Hematopoietic multipotent progenitor cell treated with erythropoietin and hydrocortisone succinate and interleukin-3 and kit ligand, for 6 days (in vitro differentiated cells): Measurements from ENCODE around the gene GOLGA6L6.
"Not testable (repeated sequence)": the region's sequence is repeated elsewhere in the genome, so short reads cannot be mapped to it uniquely, and the experiment has no call there.

Experiments used
- DNase-seq: peaks from one replicate; pipeline ENCODE4 v3.0.0-alpha.2; 2015

The GOLGA6L6 gene, protein sequence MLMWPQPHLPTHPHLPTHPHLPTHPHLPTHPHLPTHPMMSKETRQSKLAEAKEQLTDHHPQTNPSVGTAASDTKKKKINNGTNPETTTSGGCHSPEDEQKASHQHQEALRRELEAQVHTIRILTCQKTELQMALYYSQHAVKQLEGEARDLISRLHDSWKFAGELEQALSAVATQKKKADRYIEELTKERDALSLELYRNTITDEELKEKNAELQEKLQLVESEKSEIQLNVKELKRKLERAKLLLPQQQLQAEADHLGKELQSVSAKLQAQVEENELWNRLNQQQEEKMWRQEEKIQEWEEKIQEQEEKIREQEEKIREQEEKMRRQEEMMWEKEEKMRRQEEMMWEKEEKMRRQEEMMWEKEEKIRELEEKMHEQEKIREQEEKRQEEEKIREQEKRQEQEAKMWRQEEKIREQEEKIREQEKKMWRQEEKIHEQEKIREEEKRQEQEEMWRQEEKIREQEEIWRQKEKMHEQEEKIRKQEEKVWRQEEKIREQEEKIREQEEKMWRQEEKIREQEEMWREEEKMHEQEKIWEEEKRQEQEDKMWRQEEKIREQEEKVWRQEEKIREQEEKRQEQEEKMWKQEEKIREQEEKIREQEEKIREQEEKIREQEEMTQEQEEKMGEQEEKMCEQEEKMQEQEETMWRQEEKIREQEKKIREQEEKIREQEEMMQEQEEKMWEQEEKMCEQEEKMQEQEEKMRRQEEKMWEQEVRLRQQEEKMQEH

DNA sequence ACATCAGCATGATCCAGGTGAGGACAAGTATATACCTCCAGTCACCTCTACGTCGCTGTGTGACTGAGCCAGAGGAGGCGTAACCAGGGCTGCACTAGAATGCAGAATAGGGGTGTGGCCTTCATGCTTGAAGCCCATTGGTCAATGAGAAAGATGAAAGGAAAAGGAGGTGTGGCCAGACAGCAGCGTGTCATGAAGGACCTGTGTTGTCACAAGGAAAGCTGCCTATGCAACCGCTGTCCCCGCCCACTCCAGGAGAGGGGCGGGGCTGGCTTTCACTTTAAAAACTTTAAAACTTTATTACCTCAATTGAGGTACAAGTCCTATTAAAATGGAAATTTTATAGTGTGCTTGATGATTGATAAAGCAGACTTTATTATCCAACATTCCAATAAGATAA is at the start of gene GOLGA6L6:
Gene GOLGA6L6, minus strand, starts transcription at position 101 of the 400 bp plus-strand sequence. Its CDS starts 91 bp downstream, at position 10.
- DNase-seq: not testable (repeated sequence)

- not testable (repeated sequence) for DNase-seq
Measured at GRCh38 chr15:20590069-20590468, 48.5 kb upstream of the GOLGA6L6 start.

DNA sequence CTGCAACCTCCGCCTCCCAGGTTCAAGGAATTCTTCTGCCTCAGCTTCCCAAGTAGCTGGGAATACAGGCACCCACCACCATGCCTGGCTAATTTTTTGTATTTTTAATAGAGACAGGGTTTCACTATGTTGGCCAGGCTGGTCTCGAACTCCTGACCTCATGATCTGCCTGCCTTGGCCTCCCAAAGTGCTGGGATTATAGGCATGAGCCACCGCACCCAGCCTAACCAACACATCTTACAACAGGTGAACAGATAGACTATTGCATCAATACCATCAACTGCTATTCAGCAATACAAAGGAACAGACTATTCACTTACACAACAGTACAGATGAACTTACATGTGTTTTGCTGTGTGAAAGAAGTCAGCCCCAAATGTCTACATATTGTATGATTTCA is 45.2 kb upstream of the GOLGA6L6 start:
- DNase-seq: not testable (repeated sequence)

GRCh38 chr15:20582726-20583115 is 41.1 kb upstream of the GOLGA6L6 start:
- DNase-seq: not testable (repeated sequence)

DNA sequence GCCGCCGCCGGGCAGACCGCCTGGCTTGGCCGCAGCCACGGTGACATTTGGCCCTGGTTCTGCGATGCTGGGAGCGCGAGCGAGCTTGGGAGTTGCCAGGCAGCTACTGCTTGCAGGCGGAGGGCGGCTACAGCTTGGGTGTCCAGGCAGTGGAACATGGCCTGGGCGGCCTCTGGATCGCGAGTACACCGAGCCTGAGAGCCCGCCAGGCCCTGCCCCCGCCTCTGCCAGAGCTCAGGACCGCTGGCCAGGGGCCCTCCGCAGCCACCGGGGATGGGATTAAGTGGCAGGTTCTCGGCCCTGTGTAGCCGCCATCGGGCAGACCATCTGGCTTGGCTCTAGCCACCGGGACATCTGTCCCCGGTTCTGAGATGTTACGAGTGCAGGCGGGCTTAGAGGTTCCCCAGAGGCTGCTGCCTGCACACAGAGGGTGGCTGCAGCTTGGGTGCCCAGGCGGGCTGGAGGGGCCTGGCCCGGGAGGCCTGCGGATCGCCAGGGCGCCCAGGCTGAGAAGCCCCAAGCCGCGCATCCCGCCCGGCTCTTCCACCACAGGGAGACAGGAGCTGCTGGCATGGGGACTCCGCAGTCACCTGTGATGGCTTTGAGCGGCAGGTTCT is 40.6 kb upstream of the GOLGA6L6 start:
- DNase-seq: not testable (repeated sequence)

DNA sequence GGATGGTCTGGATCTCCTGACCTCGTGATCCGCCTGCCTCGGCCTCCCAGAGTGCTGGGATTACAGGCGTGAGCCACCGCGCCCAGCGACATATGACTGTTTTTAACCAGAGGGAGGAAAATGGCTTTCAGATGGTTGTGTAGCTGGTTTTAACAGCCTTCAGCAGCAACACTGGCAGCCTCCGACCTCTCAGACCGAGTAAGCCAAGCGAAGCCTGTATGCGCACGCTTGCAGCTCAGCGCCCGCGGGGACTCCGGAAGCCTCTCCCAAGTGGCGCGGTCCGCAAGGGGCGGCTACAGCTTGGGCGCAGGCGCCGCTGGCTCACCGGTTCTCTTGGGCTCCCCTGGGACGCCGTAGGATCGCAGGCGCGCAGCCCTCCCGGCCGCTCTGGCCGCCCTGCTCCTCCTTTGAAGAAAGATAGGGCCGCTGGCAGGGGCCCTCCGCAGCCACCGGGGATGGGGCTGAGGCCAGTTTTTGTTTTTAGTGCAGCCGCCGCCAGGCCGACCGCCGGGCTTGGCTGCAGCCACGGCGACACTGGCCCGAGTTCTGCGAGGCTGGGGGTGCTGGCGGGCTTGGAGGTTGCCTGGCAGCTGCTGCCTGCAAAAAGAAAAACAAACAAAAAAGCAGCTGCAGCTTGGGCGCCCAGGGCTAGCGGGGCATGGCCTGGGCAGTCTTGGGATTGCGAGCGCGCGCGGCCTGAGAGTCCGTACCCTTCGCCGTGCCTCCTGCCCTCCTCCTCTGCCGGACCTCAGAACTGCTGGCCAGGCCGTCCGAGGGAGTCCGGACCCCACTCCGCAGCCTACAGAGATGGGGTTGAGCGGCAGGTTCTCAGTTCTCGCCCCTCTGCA is 39.9 kb upstream of the GOLGA6L6 start:
- not testable (repeated sequence) for DNase-seq

GRCh38 chr15:20579662-20580061 is 38.1 kb upstream of the GOLGA6L6 start:
- not testable (repeated sequence) for DNase-seq

- DNase-seq: not testable (repeated sequence)
Measured at GRCh38 chr15:20551289-20551688, 9.7 kb upstream of the GOLGA6L6 start.

DNA sequence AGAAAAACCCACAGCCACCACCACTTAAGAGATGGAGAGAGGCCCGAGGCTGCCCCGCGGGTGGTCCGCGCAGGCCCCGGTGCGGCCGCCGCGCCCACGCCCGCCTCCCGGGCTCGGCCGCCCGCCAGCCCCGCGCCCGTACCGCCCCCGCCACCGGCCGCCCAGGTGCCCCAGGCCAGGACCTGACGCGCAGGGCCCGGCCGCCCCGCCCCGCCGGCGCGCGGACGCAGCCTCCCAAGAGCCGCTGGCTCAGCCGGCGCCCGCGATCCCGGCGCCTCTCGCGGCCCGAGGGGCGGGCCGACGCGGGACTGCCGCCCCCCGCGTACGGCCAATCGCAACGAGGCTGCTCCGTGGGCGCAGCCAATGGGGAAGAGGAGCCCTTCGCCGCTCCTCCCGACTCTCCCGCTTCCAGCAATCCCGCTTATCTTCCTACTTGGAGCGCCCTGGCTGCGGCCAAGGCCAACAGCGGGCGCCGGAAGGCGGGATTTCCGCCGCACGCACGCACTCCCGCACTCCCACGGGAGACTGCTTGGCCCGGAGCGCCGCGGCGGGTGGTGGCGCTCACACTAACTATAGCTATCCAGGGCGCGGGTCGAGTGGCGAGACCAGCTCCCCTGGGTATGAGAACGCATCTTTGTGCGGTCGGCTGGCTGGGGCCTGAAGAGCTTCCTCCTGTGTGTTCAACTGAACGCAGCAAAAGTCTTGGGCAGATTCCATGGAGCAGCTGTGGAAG is 35.5 kb downstream of the GOLGA6L6 start:
- not testable (repeated sequence) for DNase-seq

DNA sequence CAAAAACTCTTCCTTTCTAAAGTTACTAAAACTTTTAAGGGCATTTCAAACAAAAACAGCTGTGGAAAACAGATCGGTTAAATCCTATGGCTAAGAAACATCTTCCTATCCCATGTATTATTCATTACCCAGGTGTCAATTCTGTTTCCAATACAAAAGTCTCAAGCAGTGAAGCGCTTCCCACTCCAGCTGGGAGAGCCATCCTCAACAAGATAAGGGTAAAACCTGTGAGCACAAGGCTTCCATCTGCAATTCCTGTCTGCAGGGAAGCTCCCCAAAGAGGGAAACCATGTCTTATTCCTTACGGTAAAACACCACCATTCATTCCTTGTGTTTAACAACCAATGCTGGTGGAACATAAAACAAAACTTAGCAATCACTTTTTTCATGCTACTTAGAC is 38.8 kb downstream of the GOLGA6L6 start:
- not testable (repeated sequence) for DNase-seq

DNA sequence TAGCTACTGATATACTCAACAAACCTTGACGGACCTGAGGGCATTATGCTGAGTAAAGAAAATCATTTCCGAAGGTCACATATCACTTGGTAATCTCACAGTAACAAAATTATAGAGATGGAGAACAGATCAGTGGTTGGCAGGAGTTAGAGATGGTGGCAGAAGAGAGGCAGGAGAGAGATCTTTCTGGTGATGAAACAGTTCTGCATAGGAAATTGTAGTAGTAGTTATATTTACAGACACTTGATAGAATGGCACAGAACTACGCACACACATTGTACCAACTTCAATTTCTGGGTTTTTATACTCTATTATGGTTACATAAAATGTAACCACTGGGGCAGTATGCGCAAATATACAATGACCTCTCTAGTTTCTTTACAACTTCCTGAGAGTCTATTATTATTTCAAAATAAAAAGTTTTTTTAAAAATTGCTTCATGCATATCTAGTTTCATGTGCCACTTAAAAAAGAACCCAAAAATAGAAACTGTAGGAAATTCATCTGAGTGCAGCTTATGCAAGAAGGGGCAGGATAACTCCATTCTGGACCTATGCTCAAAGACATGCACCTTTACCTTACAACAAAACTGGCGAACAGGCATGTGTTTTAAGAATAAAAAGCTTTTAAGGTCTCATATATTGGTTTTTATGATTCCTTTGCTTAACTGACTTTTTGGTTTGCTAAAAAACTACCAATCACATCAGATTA is 39.9 kb downstream of the GOLGA6L6 start:
- DNase-seq: not testable (repeated sequence)

DNA sequence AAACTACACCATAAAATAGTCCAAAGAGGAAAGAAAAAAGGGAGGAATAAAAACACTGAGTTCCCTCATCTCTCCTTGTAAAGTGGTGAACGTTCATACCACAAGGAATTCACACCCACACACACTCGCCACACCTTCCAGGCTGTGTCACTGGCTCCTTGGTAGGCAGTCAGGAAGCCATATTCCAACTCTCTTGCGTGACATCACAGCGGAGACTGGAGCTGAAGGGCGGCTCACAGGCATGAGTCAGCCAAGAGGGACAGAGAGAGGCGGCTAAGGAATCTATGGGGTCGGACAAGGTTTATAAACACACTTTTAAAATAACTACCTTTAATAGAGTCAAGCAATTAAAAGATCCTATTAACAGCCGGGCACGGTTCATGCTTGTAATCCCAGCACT is 43.8 kb downstream of the GOLGA6L6 start:
- DNase-seq: not testable (repeated sequence)

DNA sequence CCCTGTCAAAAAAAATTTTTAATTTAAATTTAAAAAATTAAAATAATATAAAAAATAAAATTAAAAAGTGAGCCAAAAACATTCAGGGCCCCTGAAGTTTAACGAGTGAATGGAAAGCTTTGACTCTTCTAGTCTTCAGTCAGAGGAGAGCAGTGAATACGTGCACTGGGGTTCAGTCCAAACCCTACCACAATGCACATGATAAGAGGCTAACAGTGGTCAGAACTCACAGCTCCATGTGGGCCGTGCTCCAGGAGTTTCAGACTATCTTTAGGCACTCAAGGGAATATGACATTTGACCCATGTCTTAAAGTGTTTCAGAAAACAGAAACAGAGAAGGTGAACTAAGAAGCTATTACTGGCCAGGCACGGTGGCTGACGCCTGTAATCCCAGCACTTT is 48.6 kb downstream of the GOLGA6L6 start:
- not testable (repeated sequence) for DNase-seq

- DNase-seq: not testable (repeated sequence)
Measured at GRCh38 chr15:20492598-20492997, 49.0 kb downstream of the GOLGA6L6 start.

DNA sequence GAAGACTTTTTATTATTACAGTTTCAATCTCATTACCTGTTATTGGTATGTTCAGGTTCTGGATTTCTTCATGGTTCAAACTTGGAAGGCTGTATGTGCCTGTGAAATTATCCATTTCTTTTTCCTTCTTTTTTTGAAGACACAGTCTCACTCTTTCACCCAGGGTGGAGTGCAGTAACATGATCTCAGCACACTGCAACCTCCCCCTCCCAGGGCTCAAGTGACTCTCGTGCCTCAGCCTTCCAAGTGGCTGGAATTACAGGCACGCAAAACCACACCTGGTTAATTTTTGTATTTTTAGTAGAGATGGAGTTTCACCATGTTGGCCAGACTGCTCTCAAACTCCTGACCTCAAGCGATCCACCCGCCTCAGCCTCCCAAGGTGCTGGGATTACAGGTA is 52.3 kb downstream of the GOLGA6L6 start:
- not testable (repeated sequence) for DNase-seq
